Heart right ventricle (tissue), 16 donors: ENCODE measurements around the gene RND2. TPM values are rescaled to one million over a fixed set of nuclear protein-coding genes. Genes with fewer than 3 reads are reported as not detected.

Experiments
- ATAC-seq, 8 donors: fragments of 200-7000 bp; cut with Tn5 transposase; one replicate each; pipeline ENCODE4 v1.9.1; 2020; ENCODE audit warnings: mild to moderate bottlenecking in 8 of 8, moderate library complexity in 8 of 8, moderate number of reproducible peaks in 1 of 8
- DNase-seq, 2 donors: peaks; one replicate each; pipeline ENCODE4 v3.0.0-alpha.2; 2020
- H3K27ac ChIP-seq, 10 donors: fragments of 200-600 bp; sonication (generic) in 2 of 10; one replicate each; pipeline versions ENCODE4 v1.5.0 to v1.8.0; 2020 to 2022; ENCODE audit warnings: mild to moderate bottlenecking in 3 of 10
- H3K27me3 ChIP-seq, 7 donors: fragments of 200-600 bp; one replicate each; pipeline ENCODE4 v1.8.0; 2021 to 2022; ENCODE audit warnings: mild to moderate bottlenecking in 2 of 7
- H3K36me3 ChIP-seq, 9 donors: fragments of 200-600 bp; sonication (generic) in 1 of 9; one replicate each; pipeline versions ENCODE4 v1.5.0 to v1.8.0; 2020 to 2022; ENCODE audit warnings: mild to moderate bottlenecking in 2 of 9
- H3K4me1 ChIP-seq, 9 donors: fragments of 200-600 bp; sonication (generic) in 1 of 9; one replicate each; pipeline versions ENCODE4 v1.5.0 to v1.8.0; 2020 to 2022; ENCODE audit warnings: mild to moderate bottlenecking in 4 of 9
- H3K4me3 ChIP-seq, 10 donors: fragments of 200-600 bp; sonication (generic) in 2 of 10; one replicate each; pipeline versions ENCODE4 v1.5.0 to v1.8.0; 2020 to 2022; ENCODE audit warnings: mild to moderate bottlenecking in 7 of 10, moderate library complexity in 2 of 10
- H3K9me3 ChIP-seq, 11 donors: fragments of 200-600 bp in 10 of 11; sonication (generic) in 2 of 11; one replicate each; pipeline versions ENCODE4 v1.5.0 to v1.8.0; 2013 to 2022; ENCODE audit warnings: mild to moderate bottlenecking in 2 of 11, control low read depth in 1 of 11, moderate library complexity in 1 of 11
- CTCF ChIP-seq, 9 donors: fragments of 200-600 bp; sonication (generic) in 2 of 9; IDR thresholded peaks; one replicate each; pipeline versions ENCODE4 v1.5.0 to v1.8.0; 2021 to 2022; ENCODE audit warnings: antibody characterized with exemption in 9 of 9, mild to moderate bottlenecking in 5 of 9, moderate library complexity in 1 of 9
- WGBS, 2 donors: extraction: QIAGEN DNeasy Blood & Tissue Kit; methylation state at CpG; one replicate each; pipeline ENCODE4 v1.1.7; 2013; ENCODE audit warnings: inconsistent platforms in 1 of 2; 5-methylcytosine and 5-hydroxymethylcytosine counted together
- intact Hi-C, 10 donors: fragments of 100-400 bp; cut with DNase I; formaldehyde crosslinking; loops; one replicate each; pipeline versions ENCODE4 v1.11.1 to v1.14.2; 2022
- polyA plus RNA-seq, 2 donors: library from polyadenylated mRNA; stranded (reverse); fragments of 200-250 nt; gene quantifications; one replicate each; pipeline ENCODE4 v1.2.3, GENCODE V29; 2013
- total RNA-seq, 10 donors: library from RNA; stranded (reverse); fragmentation: NEBNext Ultra II Directional in 3 of 10; extraction: Animal tissue kit (Norgen Biotek cat#: 25700) in 3 of 10; gene quantifications; one replicate each; pipeline versions ENCODE4 v1.2.1 to v1.2.4, GENCODE V29; 2021 to 2023
- donor health status: Arrhythmogenic right ventricular cardiomyopathy.
- donor health status: ischemic (EF 13 %, LVEDD 7.1; RV severe dilation, severe dysfunction).
- donor health status: healthy with polysubstance abuse.
- donor health status: DM: no; HTN: yes; CAD: no.
- donor health status: DM: no; HTN: no; CAD: no.
- donor health status: ischemic (EF 25% LVEDD 6.9; RV normal size, moderate dysfunction).
- donor health status: ischemic (EF 25% LVEDD 5.7; RV mildly dilated, moderate dysfunction).
- donor health status: healthy.
- donor health status: DM: yes; HTN: yes; CAD: no.
- donor health status: Ischemic cardiomyopathy.
- donor health status: ischemic (EF 35%, LVEDD 5.7; RV mildly dilated, moderate dysfunction).
- donor health status: nonischemic (EF 11% LVEDD 7.7; RV severe dilation, severe dysfunction).
- donor health status: DM: yes; HTN: yes; CAD: no.
- donor health status: PGD.
- donor health status: ischemic (EF 29% LVEDD 5.4; RV normal size, mild dysfunction).
- donor health status: nonischemic (EF 23%, LVEDD 6.1; RV moderate dilation, normal function).

Gene RND2
- total and polyA plus RNA-seq, 12 donors, result 0.14 to 2.3 (median 0.51) TPM

- no peak for TF ChIP-seq CTCF (IDR thresholded peaks at IDR 0.05)
- Histone ChIP-seq H3K4me1 (peaks cover 0 to 21% (median 0%) of the 10 kb centered on the region in 9 donors), H3K4me3 (no peak overlapping the region), H3K27ac (no peak overlapping the region), H3K9me3 (no peaks in the 10 kb centered on the region), H3K36me3 (peaks cover 0 to 45% (median 0%) of the 10 kb centered on the region in 9 donors), H3K27me3 (no peaks in the 10 kb centered on the region)
- intact Hi-C loops, result no loop called here
- ATAC-seq (peak in 1 of 8 donors; percentile 56), DNase-seq (no peak)
- WGBS, 2 donors, result 62 to 72% methylated on average over 1 of the region's 1 CpG
Measured at GRCh38 chr17:43070257-43070656, 45.2 kb downstream of the RND2 start.

GRCh38 chr17:43070872-43071271 lies 45.8 kb downstream of the RND2 start:
- DNase-seq (no peak), ATAC-seq (no peak)
- WGBS, 2 donors, result 80 to 85% methylated on average over 1 of the region's 1 CpG
- TF ChIP-seq CTCF (IDR thresholded peaks at IDR 0.05), result no peak
- Histone ChIP-seq H3K36me3 (peaks cover 0 to 45% (median 0%) of the 10 kb centered on the region in 9 donors), H3K27ac (no peak overlapping the region), H3K9me3 (no peaks in the 10 kb centered on the region), H3K4me1 (peaks cover 0 to 21% (median 0%) of the 10 kb centered on the region in 9 donors), H3K27me3 (no peaks in the 10 kb centered on the region), H3K4me3 (no peak overlapping the region)
- intact Hi-C loops, result no loop called here

- Histone ChIP-seq H3K27me3 (no peaks in the 10 kb centered on the region), H3K36me3 (peaks cover 0 to 43% (median 0%) of the 10 kb centered on the region in 9 donors), H3K4me1 (peaks cover 0 to 2% (median 0%) of the 10 kb centered on the region in 9 donors), H3K4me3 (no peak overlapping the region), H3K9me3 (no peaks in the 10 kb centered on the region), H3K27ac (no peak overlapping the region)
- ATAC-seq (no peak), DNase-seq (no peak)
- 91 to 94% methylated on average over 4 of the region's 4 CpGs for WGBS, 2 donors
- intact Hi-C loops, result no loop called here
- no peak for TF ChIP-seq CTCF (IDR thresholded peaks at IDR 0.05)
Measured at GRCh38 chr17:43074869-43075268, 49.8 kb downstream of the RND2 start.

- no peak for TF ChIP-seq CTCF (IDR thresholded peaks at IDR 0.05)
- H3K9me3 ChIP-seq, result no peaks in the 10 kb centered on the region
- 89 to 94% methylated on average over 1 of the region's 1 CpG for WGBS, 2 donors
- H3K4me3 ChIP-seq, result no peak overlapping the region
- H3K4me1 ChIP-seq, result peaks cover 0 to 9% (median 0%) of the 10 kb centered on the region in 9 donors
- ATAC-seq (no peak), DNase-seq (no peak)
- H3K36me3 ChIP-seq, result peaks cover 0 to 31% (median 0%) of the 10 kb centered on the region in 9 donors
- H3K27ac ChIP-seq, result no peak overlapping the region
- intact Hi-C loops, result no loop called here
- no peaks in the 10 kb centered on the region for H3K27me3 ChIP-seq
Measured at GRCh38 chr17:43079641-43080302, 54.7 kb downstream of the RND2 start.

Other genes starting within 250 kb of the RND2 start
- gene WNK4, start 244.6 kb upstream of the RND2 start, total RNA-seq, result under 1 TPM in 1 of 10 donors, not detected in 9; 0.14 TPM
- gene WNK4, start 244.6 kb upstream of the RND2 start, polyA plus RNA-seq, result under 1 TPM; 0.03 to 0.07 TPM
- gene COA3, start 226.5 kb upstream of the RND2 start, total RNA-seq, result 10 to 100 TPM; 56.1 to 85.7 (median 72.1) TPM
- gene COA3, start 226.5 kb upstream of the RND2 start, polyA plus RNA-seq, result 100 to 1,000 TPM in 1 of 2 donors, 10 to 100 TPM in 1; 91.2 to 142 TPM
- under 1 TPM in 3 of 10 donors, not detected in 7; 0.11 to 0.42 (median 0.39) TPM for gene CNTD1, start 226.4 kb upstream of the RND2 start, total RNA-seq
- under 1 TPM; 0.20 to 0.29 TPM for gene CNTD1, start 226.4 kb upstream of the RND2 start, polyA plus RNA-seq
- 10 to 100 TPM; 71.1 to 87.8 (median 78.3) TPM for gene BECN1, start 200.9 kb upstream of the RND2 start, total RNA-seq
- 10 to 100 TPM; 25.2 to 54.8 TPM for gene BECN1, start 200.9 kb upstream of the RND2 start, polyA plus RNA-seq
- gene PSME3, start 191.8 kb upstream of the RND2 start, total RNA-seq, result 10 to 100 TPM; 52.1 to 87.4 (median 70.3) TPM
- gene PSME3, start 191.8 kb upstream of the RND2 start, polyA plus RNA-seq, result 100 to 1,000 TPM in 1 of 2 donors, 10 to 100 TPM in 1; 26.0 to 103 TPM
- under 1 TPM; 0.14 to 0.72 (median 0.45) TPM for gene AOC2, start 180.7 kb upstream of the RND2 start, total RNA-seq
- under 1 TPM; 0.51 to 0.54 TPM for gene AOC2, start 180.7 kb upstream of the RND2 start, polyA plus RNA-seq
- gene AOC3, start 174.0 kb upstream of the RND2 start, total RNA-seq, result 10 to 100 TPM in 5 of 10 donors, 1 to 10 TPM in 5; 4.7 to 19.0 (median 10.4) TPM
- gene AOC3, start 174.0 kb upstream of the RND2 start, polyA plus RNA-seq, result 10 to 100 TPM; 16.0 to 18.0 TPM
- gene G6PC1, start 124.4 kb upstream of the RND2 start, total RNA-seq, result not detected
- not detected for gene G6PC1, start 124.4 kb upstream of the RND2 start, polyA plus RNA-seq
- gene AARSD1, start 60.8 kb upstream of the RND2 start, total RNA-seq, result 10 to 100 TPM; 20.0 to 34.7 (median 28.9) TPM
- gene AARSD1, start 60.8 kb upstream of the RND2 start, polyA plus RNA-seq, result 100 to 1,000 TPM in 1 of 2 donors, 10 to 100 TPM in 1; 55.8 to 125 TPM
- 10 to 100 TPM; 35.0 to 58.8 (median 40.5) TPM for gene PTGES3L, start 45.2 kb upstream of the RND2 start, total RNA-seq
- 10 to 100 TPM; 33.9 to 45.3 TPM for gene PTGES3L, start 45.2 kb upstream of the RND2 start, polyA plus RNA-seq
- gene RUNDC1, start 44.7 kb upstream of the RND2 start, total RNA-seq, result 10 to 100 TPM in 9 of 10 donors, 1 to 10 TPM in 1; 7.5 to 21.0 (median 11.6) TPM
- 10 to 100 TPM in 1 of 2 donors, 1 to 10 TPM in 1; 5.6 to 10.2 TPM for gene RUNDC1, start 44.7 kb upstream of the RND2 start, polyA plus RNA-seq
- gene RPL27, start 26.8 kb upstream of the RND2 start, total RNA-seq, result 100 to 1,000 TPM; 388 to 841 (median 519) TPM
- gene RPL27, start 26.8 kb upstream of the RND2 start, polyA plus RNA-seq, result 1,000 to 10,000 TPM; 1,760 to 2,790 TPM
- 10 to 100 TPM in 6 of 10 donors, 1 to 10 TPM in 4; 7.0 to 61.6 (median 13.2) TPM for gene IFI35, start 18.4 kb upstream of the RND2 start, total RNA-seq
- gene IFI35, start 18.4 kb upstream of the RND2 start, polyA plus RNA-seq, result 10 to 100 TPM; 13.0 to 26.0 TPM
- 10 to 100 TPM; 48.5 to 99.2 (median 70.8) TPM for gene VAT1, start 2.8 kb upstream of the RND2 start, total RNA-seq
- 10 to 100 TPM; 54.6 to 66.5 TPM for gene VAT1, start 2.8 kb upstream of the RND2 start, polyA plus RNA-seq
- gene BRCA1, start 100.1 kb downstream of the RND2 start, total RNA-seq, result 10 to 100 TPM in 3 of 10 donors, 1 to 10 TPM in 7; 4.1 to 12.0 (median 8.2) TPM
- 1 to 10 TPM; 2.2 to 3.1 TPM for gene BRCA1, start 100.1 kb downstream of the RND2 start, polyA plus RNA-seq
- 100 to 1,000 TPM in 7 of 10 donors, 10 to 100 TPM in 3; 80.3 to 120 (median 107) TPM for gene NBR1, start 146.0 kb downstream of the RND2 start, total RNA-seq
- 10 to 100 TPM; 28.5 to 39.9 TPM for gene NBR1, start 146.0 kb downstream of the RND2 start, polyA plus RNA-seq
- gene TMEM106A, start 186.6 kb downstream of the RND2 start, total RNA-seq, result 10 to 100 TPM in 1 of 10 donors, 1 to 10 TPM in 9; 1.9 to 10.4 (median 2.7) TPM
- 1 to 10 TPM; 1.1 to 3.2 TPM for gene TMEM106A, start 186.6 kb downstream of the RND2 start, polyA plus RNA-seq
- gene CCDC200, start 203.4 kb downstream of the RND2 start, total RNA-seq, result not detected
- gene CCDC200, start 203.4 kb downstream of the RND2 start, polyA plus RNA-seq, result not detected
- gene RNU2-1, start 208.7 kb downstream of the RND2 start, total RNA-seq, result 1,000 to 10,000 TPM in 8 of 10 donors, 100 to 1,000 TPM in 2; 802 to 4,475 (median 3,039) TPM
- not detected for gene RNU2-1, start 208.7 kb downstream of the RND2 start, polyA plus RNA-seq